ENCODE data around the gene TUBG2. TPM values are rescaled to one million over a fixed set of nuclear protein-coding genes. Genes with fewer than 3 reads are reported as not detected.
"Not testable (repeated sequence)": the region's sequence is repeated elsewhere in the genome, so short reads cannot be mapped to it uniquely, and the experiment has no call there.

Gene TUBG2
- total and polyA plus RNA-seq, 2 donors from 2014 or later, result 19.9 to 39.9 TPM

- DNase-seq, result no peak
- intact Hi-C loops (cut with DNase I), result no loop called here
- FAIRE-seq, result no peak
Measured at GRCh38 chr17:42623271-42623670, 35.8 kb upstream of the TUBG2 start.

DNA sequence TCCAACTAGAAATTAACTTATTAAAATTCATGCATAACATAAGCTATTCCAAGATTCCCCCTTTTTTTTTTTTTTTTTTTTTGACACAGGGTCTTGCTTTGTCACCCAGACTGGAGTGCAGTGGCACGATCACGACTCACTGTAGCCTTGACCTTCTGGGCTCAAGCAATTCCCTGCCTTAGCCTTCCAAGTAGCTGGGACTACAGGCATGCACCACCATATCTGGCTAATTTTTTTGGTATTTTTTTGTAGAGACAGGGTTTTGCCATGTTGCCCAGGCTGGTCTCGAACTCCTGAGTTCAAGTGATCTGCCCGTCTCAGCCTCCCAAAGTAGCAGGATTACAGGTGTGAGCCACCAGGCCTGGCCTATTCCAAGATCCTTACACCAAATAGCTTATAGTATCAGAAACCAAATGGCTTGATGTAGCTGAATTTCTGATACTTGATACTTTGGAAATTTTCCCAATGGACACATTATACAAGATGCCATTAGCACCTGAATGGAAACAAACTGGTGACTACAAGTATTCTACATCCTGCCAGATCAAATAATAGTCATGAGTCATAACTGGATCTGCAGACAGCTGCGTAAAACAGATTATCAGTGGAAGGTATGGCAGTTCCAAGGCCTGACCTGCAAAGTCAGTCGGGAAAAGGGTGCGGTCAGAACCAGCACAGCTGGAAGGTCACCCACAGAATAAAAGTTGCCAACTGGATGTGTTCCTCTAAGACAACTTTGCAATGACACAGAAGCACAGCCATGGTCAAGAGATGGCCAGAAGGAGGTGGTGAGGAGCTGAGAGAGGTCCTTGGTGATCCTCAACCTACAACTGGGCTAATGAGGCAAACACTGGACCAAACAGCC lies 35.1 kb upstream of the TUBG2 start:
- intact Hi-C loops (cut with DNase I), result no loop called here
- Histone ChIP-seq H3K27me3 (ENCODE audit: control insufficient read depth, insufficient read depth, low read length) (no peaks in the 10 kb centered on the region), H3K27ac (ENCODE audit: low read depth in 2 of 2, low read length in 2 of 2) (no peak overlapping the region), H3K4me3 (ENCODE audit: low read length in 3 of 3) (no peak overlapping the region), H3K4me1 (ENCODE audit: control insufficient read depth in 2 of 3, insufficient read depth in 2 of 3, low read depth in 1 of 3, low read length in 3 of 3) (no peaks in the 10 kb centered on the region), H3K36me3 (ENCODE audit: control insufficient read depth in 2 of 3, insufficient read depth in 3 of 3, low read length in 3 of 3) (no peaks in the 10 kb centered on the region), H3K9me3 (ENCODE audit: control insufficient read depth in 2 of 3, insufficient read depth in 1 of 3, low read length in 3 of 3) (no peaks in the 10 kb centered on the region), H3K9ac (ENCODE audit: low read length in 3 of 3) (no peak overlapping the region)
- TF ChIP-seq, protein P1, sequence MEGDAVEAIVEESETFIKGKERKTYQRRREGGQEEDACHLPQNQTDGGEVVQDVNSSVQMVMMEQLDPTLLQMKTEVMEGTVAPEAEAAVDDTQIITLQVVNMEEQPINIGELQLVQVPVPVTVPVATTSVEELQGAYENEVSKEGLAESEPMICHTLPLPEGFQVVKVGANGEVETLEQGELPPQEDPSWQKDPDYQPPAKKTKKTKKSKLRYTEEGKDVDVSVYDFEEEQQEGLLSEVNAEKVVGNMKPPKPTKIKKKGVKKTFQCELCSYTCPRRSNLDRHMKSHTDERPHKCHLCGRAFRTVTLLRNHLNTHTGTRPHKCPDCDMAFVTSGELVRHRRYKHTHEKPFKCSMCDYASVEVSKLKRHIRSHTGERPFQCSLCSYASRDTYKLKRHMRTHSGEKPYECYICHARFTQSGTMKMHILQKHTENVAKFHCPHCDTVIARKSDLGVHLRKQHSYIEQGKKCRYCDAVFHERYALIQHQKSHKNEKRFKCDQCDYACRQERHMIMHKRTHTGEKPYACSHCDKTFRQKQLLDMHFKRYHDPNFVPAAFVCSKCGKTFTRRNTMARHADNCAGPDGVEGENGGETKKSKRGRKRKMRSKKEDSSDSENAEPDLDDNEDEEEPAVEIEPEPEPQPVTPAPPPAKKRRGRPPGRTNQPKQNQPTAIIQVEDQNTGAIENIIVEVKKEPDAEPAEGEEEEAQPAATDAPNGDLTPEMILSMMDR (IDR thresholded peaks at IDR 0.05; ENCODE audit: borderline replicate concordance, extremely low read depth, insufficient read depth), result no peak
- DNase-seq, result no peak
- no peak for FAIRE-seq

More at GRCh38 chr17:42623271-42623670, 35.8 kb upstream of the TUBG2 start:
- Histone ChIP-seq H3K9ac (ENCODE audit: low read length in 3 of 3) (no peak overlapping the region), H3K4me3 (ENCODE audit: low read length in 3 of 3) (no peak overlapping the region), H3K9me3 (ENCODE audit: control insufficient read depth in 2 of 3, insufficient read depth in 1 of 3, low read length in 3 of 3) (no peaks in the 10 kb centered on the region), H3K36me3 (ENCODE audit: control insufficient read depth in 2 of 3, insufficient read depth in 3 of 3, low read length in 3 of 3) (no peaks in the 10 kb centered on the region), H3K27ac (ENCODE audit: low read depth in 2 of 2, low read length in 2 of 2) (no peak overlapping the region), H3K4me1 (ENCODE audit: control insufficient read depth in 2 of 3, insufficient read depth in 2 of 3, low read depth in 1 of 3, low read length in 3 of 3) (no peaks in the 10 kb centered on the region), H3K27me3 (ENCODE audit: control insufficient read depth, insufficient read depth, low read length) (no peaks in the 10 kb centered on the region)
- TF ChIP-seq, protein P1 (IDR thresholded peaks at IDR 0.05; ENCODE audit: borderline replicate concordance, extremely low read depth, insufficient read depth), result no peak

GRCh38 chr17:42627032-42627764 lies 31.9 kb upstream of the TUBG2 start:
- H3K9ac ChIP-seq (ENCODE audit: low read length in 3 of 3); H3K27me3 ChIP-seq (ENCODE audit: control insufficient read depth, insufficient read depth, low read length); H3K9me3 ChIP-seq (ENCODE audit: control insufficient read depth in 2 of 3, insufficient read depth in 1 of 3, low read length in 3 of 3); H3K36me3 ChIP-seq (ENCODE audit: control insufficient read depth in 2 of 3, insufficient read depth in 3 of 3, low read length in 3 of 3); H3K4me3 ChIP-seq (ENCODE audit: low read length in 3 of 3); H3K4me1 ChIP-seq (ENCODE audit: control insufficient read depth in 2 of 3, insufficient read depth in 2 of 3, low read depth in 1 of 3, low read length in 3 of 3); H3K27ac ChIP-seq (ENCODE audit: low read depth in 2 of 2, low read length in 2 of 2); intact Hi-C loops (cut with DNase I); FAIRE-seq: not testable (repeated sequence)
- DNase-seq, result peak in 1 of 5 donors; percentile 9

- H3K4me1 ChIP-seq (ENCODE audit: control insufficient read depth in 2 of 3, insufficient read depth in 2 of 3, low read depth in 1 of 3, low read length in 3 of 3), result no peaks in the 10 kb centered on the region
- no peaks in the 10 kb centered on the region for H3K36me3 ChIP-seq (ENCODE audit: control insufficient read depth in 2 of 3, insufficient read depth in 3 of 3, low read length in 3 of 3)
- H3K9ac ChIP-seq (ENCODE audit: low read length in 3 of 3), result no peak overlapping the region
- DNase-seq, result no peak
- no peak overlapping the region for H3K4me3 ChIP-seq (ENCODE audit: low read length in 3 of 3)
- TF ChIP-seq, protein P1 (IDR thresholded peaks at IDR 0.05; ENCODE audit: borderline replicate concordance, extremely low read depth, insufficient read depth), result no peak
- intact Hi-C loops (cut with DNase I), result no loop called here
- no peaks in the 10 kb centered on the region for H3K27me3 ChIP-seq (ENCODE audit: control insufficient read depth, insufficient read depth, low read length)
- no peak overlapping the region for H3K27ac ChIP-seq (ENCODE audit: low read depth in 2 of 2, low read length in 2 of 2)
- no peak for FAIRE-seq
- H3K9me3 ChIP-seq (ENCODE audit: control insufficient read depth in 2 of 3, insufficient read depth in 1 of 3, low read length in 3 of 3), result no peaks in the 10 kb centered on the region
Measured at GRCh38 chr17:42629411-42630009, 29.6 kb upstream of the TUBG2 start.
